Mesothelial cell of epicardium (in vitro differentiated cells): ENCODE measurements around the gene EEFSEC. TPM values are rescaled to one million over a fixed set of nuclear protein-coding genes. Genes with fewer than 3 reads are reported as not detected.
A peak's percentile ranks its signal among the peaks of the same experiment; 100 is the strongest.

ENCODE experiments used
- DNase-seq, 2 experiments: peaks; one replicate each; pipeline ENCODE4 v3.0.0; 2021; ENCODE audit warnings: low spot score in 2 of 2; ENCODE audit not compliant: unreplicated experiment in 2 of 2
- H3K27ac Mint-ChIP-seq: 2 replicates; pipeline ENCODE4 v1.8.0; 2021; ENCODE audit warnings: mixed read lengths
- H3K27me3 Mint-ChIP-seq: 2 replicates; pipeline ENCODE4 v1.8.0; 2021; ENCODE audit warnings: low read depth, mixed read lengths
- H3K36me3 Mint-ChIP-seq: 2 replicates; pipeline ENCODE4 v1.8.0; 2021; ENCODE audit warnings: mixed read lengths
- H3K4me1 Mint-ChIP-seq: 2 replicates; pipeline ENCODE4 v1.8.0; 2021; ENCODE audit warnings: mixed read lengths
- H3K4me3 Mint-ChIP-seq: 2 replicates; pipeline ENCODE4 v1.8.0; 2021; ENCODE audit warnings: mild to moderate bottlenecking, moderate library complexity, mixed read lengths
- H3K9me3 Mint-ChIP-seq: 2 replicates; pipeline ENCODE4 v1.8.0; 2021; ENCODE audit warnings: mixed read lengths
- total RNA-seq: library from RNA; stranded (reverse); gene quantifications from 3 replicates; pipeline ENCODE4 v1.2.1, GENCODE V29; 2021
- TF ChIP-seq, protein P1 (sequence below): fragments of 200-600 bp; sonication (generic); IDR thresholded peaks from one replicate; pipeline ENCODE4 v1.5.0; 2021; ENCODE audit warnings: antibody characterized with exemption; ENCODE audit not compliant: unreplicated experiment

EEFSEC gene
- total RNA-seq, 1 donor from 2014 or later: 19.4 TPM

DNA sequence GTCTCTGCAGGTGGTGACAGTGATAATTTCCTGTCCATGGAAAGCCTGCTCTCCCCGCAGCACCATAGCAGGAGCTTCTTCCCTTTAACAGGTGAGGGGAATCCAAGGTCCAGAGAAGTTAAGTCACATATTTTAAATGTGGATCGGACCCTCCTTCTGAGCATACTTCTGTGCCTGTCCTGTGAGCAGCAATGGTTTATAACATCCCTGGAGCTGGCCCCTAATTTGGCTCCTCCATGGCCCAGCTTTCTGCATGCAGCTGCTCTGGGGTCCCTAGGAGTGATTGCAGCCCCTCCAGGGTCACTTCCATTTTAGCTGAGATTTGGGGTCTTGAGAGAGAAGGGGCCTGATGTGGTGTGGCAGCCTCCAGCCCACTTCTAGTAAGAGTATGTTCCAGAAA lies 127.8 kb downstream of the EEFSEC start:
- H3K4me3 Mint-ChIP-seq: no peak overlapping the region
- H3K36me3 Mint-ChIP-seq: no peaks in the 10 kb centered on the region
- TF ChIP-seq, protein P1, sequence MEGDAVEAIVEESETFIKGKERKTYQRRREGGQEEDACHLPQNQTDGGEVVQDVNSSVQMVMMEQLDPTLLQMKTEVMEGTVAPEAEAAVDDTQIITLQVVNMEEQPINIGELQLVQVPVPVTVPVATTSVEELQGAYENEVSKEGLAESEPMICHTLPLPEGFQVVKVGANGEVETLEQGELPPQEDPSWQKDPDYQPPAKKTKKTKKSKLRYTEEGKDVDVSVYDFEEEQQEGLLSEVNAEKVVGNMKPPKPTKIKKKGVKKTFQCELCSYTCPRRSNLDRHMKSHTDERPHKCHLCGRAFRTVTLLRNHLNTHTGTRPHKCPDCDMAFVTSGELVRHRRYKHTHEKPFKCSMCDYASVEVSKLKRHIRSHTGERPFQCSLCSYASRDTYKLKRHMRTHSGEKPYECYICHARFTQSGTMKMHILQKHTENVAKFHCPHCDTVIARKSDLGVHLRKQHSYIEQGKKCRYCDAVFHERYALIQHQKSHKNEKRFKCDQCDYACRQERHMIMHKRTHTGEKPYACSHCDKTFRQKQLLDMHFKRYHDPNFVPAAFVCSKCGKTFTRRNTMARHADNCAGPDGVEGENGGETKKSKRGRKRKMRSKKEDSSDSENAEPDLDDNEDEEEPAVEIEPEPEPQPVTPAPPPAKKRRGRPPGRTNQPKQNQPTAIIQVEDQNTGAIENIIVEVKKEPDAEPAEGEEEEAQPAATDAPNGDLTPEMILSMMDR: no peak
- H3K9me3 Mint-ChIP-seq: no peaks in the 10 kb centered on the region
- H3K27ac Mint-ChIP-seq: peak overlapping the region; percentile 92
- peaks cover 70% of the 10 kb centered on the region for H3K4me1 Mint-ChIP-seq
- H3K27me3 Mint-ChIP-seq: no peaks in the 10 kb centered on the region
- no peak for DNase-seq

DNA sequence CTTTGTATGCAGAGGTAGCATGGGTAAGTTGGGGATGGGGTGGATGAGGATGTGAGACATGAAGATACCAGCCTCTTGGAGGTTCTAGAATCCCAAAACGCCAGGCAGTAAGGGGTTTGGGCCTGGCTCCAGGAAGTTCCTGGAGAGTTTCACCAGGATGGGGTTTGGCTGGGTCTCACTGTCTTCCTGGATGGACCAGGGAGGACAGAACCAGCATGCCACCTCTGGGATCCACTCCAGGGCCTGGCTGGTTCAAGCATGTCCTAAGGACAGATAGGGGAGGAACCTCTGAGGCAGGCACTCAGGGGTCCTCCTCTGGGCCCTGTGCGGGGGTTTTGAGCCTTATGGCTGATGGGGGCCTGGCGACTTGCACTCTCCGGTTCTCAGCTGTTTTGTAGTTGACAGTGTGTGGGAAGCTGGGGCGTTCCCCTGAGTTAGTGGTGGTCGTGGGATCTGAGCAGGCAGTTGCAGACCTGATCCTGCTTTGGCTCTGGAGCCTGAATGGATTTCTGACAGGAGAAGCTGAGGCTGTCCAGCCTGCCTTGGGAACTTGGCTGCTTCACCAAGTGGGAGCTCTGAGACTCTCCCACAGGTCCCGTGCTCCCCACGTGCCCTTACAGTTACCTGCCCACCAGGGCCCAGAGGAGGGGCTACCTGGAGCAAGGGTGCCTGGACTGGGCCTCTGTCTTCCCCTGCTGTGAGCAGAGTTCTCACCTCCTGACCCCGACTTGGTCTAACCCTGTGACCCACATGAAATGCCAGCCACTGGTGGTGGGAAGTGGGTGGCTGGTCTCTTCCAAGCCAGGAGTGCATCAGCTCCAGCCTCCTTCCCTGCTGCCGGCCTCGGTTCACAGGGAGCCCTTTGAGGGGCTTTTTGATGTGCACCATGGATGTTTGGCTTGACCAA lies 128.4 kb downstream of the EEFSEC start:
- peak overlapping the region; percentile 92 for H3K27ac Mint-ChIP-seq
- peaks cover 68% of the 10 kb centered on the region for H3K4me1 Mint-ChIP-seq
- TF ChIP-seq, protein P1: no peak
- no peaks in the 10 kb centered on the region for H3K9me3 Mint-ChIP-seq
- no peak for DNase-seq
- no peaks in the 10 kb centered on the region for H3K36me3 Mint-ChIP-seq
- no peaks in the 10 kb centered on the region for H3K27me3 Mint-ChIP-seq
- no peak overlapping the region for H3K4me3 Mint-ChIP-seq

GRCh38 chr3:128282380-128283196 lies 129.3 kb downstream of the EEFSEC start:
- TF ChIP-seq, protein P1: no peak
- Mint-ChIP-seq H3K27me3 (no peaks in the 10 kb centered on the region), H3K4me1 (peaks cover 68% of the 10 kb centered on the region), H3K36me3 (no peaks in the 10 kb centered on the region), H3K4me3 (no peak overlapping the region), H3K27ac (peak overlapping the region; percentile 65), H3K9me3 (no peaks in the 10 kb centered on the region)
- DNase-seq: no peak

DNA sequence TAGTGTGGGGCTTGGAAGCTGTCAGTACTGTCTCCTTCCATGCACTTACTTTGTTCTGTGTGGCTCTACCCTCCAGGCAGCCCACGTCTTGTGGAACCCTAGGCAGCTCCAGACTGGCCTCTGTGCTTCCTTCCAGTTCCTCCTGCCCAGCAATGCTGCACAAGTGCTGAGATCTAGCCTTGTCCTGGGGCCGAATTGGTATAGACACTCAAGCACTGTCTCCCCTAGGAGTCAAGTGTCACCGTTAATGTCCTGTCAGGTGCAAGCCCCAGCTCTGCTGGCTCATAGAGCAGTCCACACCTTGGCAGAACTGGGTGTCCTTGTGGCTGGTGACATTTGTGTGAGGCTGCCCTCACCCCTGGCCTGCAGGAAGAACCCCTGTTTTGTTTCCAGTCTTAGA lies 130.1 kb downstream of the EEFSEC start:
- TF ChIP-seq, protein P1: no peak
- Mint-ChIP-seq H3K9me3 (no peaks in the 10 kb centered on the region), H3K4me3 (no peak overlapping the region), H3K27ac (no peak overlapping the region), H3K4me1 (peaks cover 59% of the 10 kb centered on the region), H3K27me3 (no peaks in the 10 kb centered on the region), H3K36me3 (peaks cover 2% of the 10 kb centered on the region)
- no peak for DNase-seq

DNA sequence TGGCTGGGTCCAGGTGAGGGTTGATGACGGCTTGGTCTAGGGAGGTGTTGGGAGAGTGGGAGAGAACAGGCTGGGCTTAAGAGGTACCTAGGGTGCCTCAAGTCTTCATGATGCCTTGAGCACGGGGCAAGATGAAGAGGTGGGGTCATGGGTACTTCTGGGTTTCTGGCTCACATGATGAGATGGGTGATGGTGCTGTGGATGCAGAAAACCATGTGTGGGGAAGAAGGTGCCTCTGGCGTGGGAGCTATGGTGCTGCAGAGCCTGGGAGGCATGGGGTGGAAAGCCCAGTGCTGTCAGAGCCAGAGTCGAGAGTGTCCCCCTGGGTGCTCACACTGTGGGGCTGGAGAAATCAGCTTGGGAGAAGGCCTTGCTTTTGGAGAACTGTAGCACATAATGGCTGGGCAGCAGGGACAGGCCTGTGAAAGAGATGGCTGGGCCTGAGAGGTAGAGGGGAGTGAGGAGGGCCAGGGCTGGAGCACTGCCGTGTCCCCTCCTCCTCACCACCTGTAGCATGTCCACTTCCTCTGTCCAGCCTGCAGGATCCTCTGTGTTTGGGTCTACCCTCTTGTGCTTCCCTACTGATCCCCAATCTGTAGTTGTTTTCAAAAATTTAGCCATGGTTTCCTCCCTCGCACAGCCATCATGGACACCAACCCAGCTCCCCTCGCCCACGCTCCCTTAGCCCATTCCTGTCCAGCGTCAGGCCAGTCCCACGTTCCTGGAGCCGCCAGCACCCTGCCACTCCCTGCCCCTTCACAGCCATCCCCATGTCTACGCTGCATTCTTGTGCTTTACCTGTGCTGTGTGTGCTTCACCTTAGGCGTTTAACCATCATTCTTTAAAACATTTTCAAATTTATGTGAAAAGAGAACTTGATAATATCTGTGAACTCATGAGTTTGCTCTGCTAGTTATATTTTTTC lies 132.0 kb downstream of the EEFSEC start:
- peak overlapping the region; percentile 27 for H3K27ac Mint-ChIP-seq
- H3K4me3 Mint-ChIP-seq: no peak overlapping the region
- H3K27me3 Mint-ChIP-seq: no peaks in the 10 kb centered on the region
- peaks cover 8% of the 10 kb centered on the region for H3K9me3 Mint-ChIP-seq
- peaks cover 40% of the 10 kb centered on the region for H3K4me1 Mint-ChIP-seq
- H3K36me3 Mint-ChIP-seq: peaks cover 10% of the 10 kb centered on the region
- TF ChIP-seq, protein P1: no peak
- DNase-seq: peak in 1 of 2 experiments; percentile 36
